Measurements from ENCODE around the gene DAZAP1. TPM values are rescaled to one million over a fixed set of nuclear protein-coding genes. Genes with fewer than 3 reads are reported as not detected.
A peak's percentile ranks its signal among the peaks of the same experiment; 100 is the strongest.
"Not testable (repeated sequence)": the region's sequence is repeated elsewhere in the genome, so short reads cannot be mapped to it uniquely, and the experiment has no call there.

Gene DAZAP1
- total RNA-seq, 1 experiment from 2014 or later, result 43.9 TPM

DNA sequence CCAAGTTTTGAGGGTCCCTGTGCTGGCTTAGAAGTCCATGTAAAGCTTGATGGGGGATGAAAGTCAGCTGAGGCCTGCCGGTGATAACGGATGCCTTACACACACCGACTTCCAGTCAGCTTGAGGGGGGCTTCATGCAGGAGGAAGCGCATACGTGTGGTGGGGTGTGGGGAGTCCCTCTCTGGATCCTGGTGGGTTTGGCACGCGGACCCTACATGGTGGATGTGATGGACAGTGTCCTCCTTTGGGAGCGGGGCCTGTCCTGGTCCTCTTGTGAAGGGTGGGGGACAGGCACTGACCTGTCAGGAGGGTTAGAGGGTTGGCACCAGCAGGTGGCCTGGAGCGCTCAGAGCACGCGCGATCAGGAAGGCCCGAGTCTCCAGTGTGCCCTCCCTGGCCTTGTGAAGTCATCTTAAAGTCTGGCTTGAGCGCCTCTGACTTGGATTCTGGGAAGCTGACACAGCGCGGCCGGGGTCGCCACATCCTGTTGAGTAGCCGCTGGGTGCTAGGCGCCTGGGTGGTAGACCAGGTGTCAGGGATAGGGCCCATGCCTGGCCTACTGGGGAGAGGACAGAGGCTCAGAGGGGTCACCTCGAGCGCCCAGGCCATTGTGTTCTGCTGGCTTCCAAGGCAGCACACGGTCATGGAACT, 2.9 kb downstream of the DAZAP1 start:
- DNase-seq (ENCODE audit: low read depth), result peak; percentile 29

DNA sequence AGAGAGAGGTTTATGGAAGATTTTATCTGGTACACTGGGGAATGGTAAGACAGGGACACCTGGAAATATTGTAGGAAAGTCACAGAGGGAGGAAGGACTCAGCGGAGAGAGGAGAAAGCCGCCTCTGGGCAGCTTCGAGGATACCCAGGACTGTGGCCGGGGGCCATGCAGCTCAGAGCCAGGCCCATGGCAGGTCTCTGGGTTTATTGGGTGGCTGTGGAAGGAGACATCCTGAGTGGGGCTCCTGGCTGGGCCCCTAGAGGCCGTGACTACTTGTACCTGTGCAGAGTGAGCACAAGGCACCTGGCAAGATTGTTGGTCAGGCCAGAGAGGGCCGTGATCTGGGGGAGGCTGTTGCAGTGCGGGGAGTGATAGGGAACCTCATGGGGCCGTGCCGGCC, 3.4 kb downstream of the DAZAP1 start:
- DNase-seq (ENCODE audit: low read depth), result no peak

DNA sequence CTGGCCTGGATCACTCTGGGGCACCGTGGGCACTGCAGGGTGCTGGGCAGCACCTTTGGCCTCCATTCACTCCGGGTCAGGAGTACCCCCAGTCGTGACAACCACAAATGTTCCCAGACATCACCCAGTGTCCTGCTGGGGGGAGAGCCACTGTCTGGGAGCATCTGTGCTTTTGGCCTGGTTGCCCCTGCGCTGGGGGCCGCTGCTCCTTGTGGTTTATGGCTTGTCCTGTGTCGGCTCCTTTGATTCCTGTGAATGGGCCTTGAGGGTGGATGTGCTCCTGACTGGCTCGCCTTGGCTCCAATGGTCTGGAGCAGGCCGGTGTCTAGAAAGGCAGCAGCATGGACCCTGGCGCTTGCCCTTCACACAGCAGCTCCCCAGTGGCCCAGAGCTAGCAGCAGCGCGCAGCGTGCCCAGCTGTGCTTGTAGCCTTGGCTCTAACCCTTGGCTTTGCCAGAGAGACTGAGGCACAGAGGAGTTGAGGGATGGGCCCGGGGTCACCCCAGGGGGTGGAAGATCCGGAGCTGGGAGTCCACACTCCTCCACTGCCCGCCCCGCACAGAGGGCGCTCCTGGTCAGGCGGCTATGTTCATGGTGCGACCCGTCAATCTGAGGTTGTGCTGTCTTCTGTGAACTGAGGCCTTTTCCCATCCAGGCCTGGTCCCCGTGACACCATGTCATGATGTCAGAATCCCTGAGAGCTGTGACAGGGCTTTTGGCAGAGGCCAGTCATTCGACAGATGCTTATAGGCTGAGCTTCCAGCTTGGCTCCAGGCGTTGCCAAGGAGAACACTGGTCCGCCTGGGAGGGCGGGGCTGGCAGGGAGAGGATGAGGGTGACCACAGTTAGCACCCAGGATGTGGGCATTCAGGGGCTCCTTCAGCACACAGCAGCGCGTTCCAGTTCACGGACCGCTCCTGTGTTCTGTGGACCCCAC, 4.1 kb downstream of the DAZAP1 start:
- peak; percentile 25 for DNase-seq (ENCODE audit: low read depth)

DNA sequence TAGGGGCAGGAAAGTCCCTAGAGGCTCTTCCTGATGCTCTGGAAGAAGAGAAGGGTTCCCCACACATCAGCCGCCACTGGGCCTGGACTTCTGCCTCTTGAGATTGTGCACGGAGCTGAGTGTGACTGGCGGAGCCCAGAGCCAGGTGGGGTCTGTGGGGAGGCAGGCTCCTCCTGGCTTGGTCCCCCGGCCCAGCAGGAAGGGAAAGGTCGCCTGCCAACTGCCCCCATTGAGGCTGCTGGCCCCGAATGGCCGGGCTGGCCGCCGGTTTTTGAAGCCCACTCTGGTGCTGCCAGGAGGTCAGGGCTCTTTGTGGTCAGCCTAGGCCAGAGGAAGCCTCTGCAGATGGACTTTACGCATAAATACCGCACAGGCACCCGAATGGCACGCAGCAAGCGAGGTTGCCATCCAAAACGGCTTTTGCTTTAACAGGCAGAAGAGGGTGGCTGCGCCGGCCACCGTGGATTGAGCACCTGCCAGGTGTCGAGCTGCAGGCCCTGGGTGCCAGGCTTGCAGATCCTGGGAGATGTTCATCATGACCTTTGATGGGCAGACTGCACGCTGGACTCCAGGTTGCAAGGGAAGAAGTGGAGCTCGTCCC, 5.0 kb downstream of the DAZAP1 start:
- DNase-seq (ENCODE audit: low read depth), result no peak

DNA sequence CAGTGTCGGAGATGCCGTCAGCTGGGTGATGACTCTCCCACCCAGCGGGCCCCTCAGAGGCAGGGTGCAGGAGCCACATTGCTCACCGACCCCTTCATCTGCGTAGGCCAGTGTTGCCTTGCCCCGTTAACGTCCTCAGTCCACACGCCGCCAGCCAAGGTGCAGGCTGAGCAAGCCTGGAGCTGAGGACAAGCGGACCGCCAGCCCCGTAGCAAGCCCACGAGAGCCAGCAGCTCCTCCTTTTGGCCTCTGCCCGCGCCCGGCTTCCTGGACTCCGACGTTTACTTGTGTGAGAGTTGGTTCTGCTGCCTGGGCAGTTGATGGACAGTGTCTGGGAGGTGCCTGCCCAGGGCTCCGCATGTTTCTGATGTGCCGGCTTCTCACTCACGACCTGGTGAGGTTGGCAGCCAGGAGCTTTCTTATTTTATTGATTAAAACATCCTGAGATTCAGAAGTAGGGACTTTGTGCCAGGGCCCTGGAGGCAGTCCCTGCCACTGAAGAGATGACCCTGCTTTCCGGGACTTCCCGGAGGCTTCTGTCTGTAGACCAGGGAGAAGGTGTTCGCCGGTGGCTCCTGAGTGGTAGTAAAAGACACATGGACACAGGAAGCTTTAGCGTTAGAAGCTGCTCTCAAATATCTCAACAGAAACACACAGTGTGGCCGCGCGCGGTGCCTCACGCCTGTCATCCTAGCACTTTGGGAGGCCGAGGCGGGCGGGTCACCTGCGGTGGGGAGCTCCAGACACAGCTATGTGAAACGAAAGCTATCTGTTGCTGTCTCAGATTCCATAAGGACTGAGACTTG, 5.8 kb downstream of the DAZAP1 start:
- DNase-seq (ENCODE audit: low read depth), result no peak

DNA sequence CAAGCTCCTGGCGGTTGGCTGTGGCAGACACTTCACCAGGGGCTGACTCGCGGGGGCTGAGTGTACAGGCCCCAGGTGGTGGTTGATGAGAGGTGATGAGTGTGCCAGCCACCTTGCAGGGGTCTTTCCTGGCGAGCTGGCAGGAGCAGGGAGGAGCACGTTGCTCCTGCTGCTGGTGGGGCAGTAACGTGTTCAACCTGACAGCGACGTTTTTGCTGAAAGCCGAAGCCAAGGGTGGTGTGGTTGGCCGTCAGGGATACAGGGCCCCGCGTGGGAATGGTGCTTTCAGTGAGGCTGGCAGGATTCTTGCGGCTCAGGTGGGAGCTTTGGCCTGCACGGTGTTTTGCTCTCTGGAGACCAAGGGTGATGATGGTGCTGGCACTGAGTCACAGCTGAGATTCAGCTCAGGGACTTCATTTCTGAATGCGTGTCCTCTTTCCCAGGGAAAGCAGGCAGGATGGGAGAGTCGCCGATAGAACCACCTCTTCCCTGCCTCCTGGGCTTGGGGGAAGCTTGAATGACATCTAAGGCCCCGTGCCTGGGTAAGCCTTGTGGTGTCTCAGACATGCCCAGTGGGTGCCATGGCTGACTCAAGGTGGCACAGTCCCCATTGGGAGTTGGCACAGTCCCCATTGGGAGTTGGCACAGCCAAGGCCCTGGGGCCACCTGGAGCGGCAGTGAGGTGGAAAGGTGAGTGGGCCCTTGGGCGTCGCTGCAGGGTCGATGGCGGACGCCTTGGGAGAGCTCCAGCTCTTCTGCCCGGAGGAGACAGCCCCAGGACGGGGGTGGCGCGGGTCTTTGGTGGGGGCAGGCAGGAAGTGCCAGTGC, 8.8 kb downstream of the DAZAP1 start:
- DNase-seq (ENCODE audit: low read depth), result no peak

DNA sequence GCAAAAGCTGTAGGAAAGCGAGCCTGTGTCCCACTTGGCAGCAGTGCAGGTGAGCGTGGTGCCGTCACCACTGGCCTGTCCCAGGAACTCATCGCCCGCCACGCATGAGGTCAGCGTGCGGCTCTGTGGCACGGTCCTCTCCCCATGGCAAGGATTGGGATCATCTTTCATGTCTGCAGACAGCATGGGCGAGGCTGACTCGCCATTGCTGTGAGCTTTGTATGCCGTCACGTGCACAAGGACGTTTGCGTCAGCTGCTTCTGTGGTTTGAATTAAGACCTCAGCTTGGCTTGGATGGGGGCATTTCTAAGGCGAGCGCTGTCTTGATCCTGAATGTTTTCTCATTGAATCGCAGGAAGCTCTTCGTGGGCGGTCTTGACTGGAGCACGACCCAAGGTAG, 9.8 kb downstream of the DAZAP1 start:
- DNase-seq (ENCODE audit: low read depth), result no peak

DNA sequence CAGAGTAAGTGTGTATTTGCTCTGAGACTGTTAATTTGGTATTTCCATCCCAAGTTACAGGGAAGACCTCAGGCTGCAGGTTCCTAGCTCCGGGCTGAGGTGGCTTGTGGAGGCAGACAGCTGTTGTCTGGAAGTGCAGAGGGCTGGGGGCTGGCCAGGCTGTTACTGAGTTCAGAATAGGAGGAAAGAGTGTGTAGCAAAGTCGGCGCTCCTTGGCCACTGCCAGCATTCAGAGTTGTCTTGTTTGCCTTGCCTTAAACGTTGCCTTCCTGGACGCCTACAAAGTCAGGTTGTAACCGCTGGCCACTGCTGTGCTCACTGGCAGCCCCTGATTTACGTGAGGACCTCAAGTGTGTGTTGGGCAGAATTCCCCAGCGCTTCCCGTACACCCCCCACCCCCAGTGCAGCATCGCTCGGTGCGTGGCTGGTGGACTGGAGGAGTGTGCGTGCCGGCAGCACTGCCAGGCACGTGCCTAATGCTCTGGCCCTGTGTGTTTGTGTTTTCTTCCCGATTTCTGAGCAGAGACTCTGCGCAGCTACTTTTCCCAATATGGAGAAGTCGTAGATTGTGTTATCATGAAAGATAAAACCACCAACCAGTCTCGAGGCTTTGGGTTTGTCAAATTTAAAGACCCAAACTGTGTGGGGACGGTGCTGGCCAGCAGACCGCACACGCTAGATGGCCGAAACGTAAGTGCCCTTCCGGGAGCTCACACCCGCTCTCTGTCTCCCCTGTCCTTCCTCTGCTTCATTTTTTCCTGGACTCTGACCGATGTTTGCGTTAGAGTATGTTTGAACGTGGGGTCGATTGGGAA, 10.5 kb downstream of the DAZAP1 start:
- DNase-seq (ENCODE audit: low read depth), result no peak

DNA sequence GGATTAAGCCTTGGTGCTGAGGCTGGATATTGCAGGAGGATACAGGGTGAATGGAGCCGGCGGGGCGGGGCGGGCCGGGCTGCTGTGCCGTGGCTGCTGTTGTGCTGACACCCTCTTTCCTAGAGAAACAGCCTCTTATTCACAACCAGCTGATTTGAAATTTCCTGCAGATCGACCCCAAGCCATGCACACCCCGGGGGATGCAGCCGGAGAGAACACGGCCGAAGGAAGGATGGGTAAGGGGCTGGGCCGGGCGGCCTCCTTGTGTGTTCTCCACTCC, 11.1 kb downstream of the DAZAP1 start:
- no peak for DNase-seq (ENCODE audit: low read depth)

DNA sequence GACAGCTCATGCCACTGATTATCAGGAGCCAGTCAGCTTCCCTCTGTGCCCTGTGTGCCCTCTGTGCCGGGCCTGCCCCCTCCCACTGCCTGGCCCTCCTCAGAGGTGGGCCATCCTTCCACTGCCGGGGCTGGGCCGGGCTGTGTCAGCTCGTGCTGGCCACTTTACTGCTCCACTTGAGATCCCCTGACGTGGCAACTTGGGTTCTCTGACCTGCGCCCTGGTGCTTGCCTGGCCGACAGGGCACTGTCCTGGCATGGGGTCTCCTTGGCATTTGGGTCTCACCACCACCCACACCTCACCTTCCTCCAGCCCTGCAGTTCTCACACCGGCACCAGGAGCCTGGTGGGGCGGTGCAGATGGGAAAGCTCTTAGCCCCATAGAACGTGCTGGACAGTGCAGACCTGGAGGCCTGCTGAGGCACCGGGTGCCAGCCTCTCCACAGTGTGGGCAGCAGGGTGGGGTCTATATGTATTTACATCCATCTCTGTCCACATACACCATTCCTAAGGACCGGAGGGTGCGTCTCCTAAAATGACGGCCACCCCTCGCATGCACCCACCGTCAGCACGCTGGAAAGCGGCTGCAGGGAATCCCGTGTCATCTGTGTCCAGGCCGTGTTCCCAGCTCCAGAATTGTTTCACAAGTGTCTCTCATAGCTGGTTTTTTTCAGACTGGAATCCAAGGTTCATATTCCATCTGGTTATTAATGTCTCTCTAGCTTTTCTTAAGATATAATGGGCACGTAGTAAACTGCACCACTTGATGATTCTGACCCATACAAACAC, 11.8 kb downstream of the DAZAP1 start:
- DNase-seq (ENCODE audit: low read depth), result no peak

DNA sequence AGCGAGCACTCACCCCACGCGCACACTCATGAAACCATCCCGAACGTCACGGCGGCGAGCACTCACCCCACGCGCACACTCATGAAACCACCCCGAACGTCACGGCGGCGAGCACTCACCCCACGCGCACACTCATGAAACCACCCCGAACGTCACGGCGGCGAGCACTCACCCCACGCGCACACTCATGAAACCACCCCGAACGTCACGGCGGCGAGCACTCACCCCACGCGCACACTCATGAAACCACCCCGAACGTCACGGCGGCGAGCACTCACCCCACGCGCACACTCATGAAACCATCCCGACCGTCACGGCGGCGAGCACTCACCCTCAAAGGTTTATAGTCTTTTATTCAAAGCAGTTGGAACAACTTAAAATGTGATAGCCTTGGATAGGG, 12.7 kb downstream of the DAZAP1 start:
- not testable (repeated sequence) for DNase-seq (ENCODE audit: low read depth)

DNA sequence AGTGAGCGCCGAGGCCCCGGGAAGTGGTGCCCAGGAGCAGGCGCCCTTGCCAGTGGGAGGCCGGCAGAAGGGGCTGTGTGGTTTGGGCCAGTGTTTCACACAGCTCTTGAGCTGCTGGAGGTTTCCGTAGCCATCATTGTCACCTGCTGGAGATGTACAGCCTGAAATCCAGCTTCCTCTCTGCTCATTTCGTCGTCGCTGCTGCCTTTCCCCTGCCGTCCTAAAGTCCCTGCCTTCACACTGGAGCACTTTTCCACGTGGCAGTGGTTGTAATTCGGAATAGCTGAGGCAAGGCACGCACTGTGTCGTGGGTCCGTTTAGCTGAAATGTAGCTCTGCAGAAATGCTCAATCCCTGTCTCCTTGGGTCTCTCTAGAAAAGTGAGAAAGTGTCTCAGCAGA, 13.2 kb downstream of the DAZAP1 start:
- no peak for DNase-seq (ENCODE audit: low read depth)

DNA sequence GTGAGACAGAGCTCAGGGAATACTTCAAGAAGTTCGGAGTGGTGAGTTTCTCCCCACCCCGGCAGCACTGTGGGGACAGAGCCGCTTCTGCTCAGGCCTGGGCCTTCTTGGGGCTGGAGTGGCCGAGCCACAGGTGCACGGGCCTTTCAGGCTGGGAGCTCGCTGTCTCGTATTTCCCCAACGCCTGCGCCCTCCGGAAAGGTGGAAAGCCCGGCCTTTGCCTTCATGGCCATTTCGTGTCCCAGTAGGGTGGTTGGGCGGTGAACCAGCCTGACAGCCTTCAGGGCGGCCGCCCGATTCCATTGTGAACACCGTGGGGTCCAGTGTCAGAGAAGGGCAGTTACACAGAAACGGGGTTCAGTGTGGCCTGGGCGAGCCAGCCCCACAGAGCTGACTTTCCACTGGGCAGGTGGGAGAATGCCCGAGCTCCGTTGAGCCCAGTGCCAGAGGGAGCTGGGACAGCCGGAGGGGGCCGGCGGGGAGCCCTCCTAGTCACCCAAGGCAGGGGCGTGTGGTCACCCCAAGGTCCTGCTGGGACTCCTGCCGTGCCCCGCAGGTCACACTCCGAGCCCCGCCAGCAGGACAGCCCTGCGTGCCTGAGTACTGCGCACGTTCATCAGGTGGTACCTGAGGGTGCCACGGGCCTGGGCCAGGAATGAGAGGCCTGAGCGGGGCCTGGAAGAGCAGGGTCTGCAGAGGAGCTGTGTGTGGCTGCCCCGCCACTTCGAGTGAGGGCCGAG, 14.0 kb downstream of the DAZAP1 start:
- DNase-seq (ENCODE audit: low read depth), result no peak

DNA sequence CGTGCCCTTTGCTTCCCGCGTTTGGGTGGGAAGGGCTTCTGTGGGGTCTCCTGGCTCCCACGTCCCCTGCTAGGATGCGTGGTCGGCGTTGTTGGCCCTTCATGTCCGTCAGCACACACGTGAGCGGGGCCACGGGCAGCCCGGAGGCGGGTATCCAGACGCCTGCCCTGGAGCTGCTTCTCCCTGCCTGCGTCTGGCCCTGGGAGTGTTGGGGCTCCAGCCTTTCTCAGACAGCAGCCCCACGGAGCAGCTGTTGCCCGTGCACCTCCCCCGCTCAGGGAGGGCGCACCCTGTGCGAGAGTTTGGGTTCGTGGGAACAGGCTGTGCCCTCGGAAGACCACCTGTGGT, 14.5 kb downstream of the DAZAP1 start:
- DNase-seq (ENCODE audit: low read depth), result no peak

DNA sequence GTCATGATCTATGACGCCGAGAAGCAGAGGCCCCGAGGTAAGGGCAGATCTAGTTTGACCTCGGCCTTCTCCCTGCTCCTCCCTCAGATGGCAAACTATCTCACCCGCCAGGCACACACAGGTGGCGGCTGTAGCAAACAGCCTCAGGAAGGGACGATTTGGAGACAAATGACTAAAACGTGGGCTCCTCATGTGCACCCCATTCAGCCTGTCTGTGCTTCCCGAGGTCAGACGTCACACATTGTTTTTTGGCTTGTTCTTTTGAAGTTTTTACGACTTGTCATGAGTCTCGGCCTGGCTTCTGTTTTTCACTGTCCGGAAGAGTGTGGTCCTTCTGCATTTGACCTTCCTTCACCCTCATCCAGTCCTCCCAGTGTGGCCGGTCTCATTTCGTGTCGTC, 15.0 kb downstream of the DAZAP1 start:
- no peak for DNase-seq (ENCODE audit: low read depth)

DNA sequence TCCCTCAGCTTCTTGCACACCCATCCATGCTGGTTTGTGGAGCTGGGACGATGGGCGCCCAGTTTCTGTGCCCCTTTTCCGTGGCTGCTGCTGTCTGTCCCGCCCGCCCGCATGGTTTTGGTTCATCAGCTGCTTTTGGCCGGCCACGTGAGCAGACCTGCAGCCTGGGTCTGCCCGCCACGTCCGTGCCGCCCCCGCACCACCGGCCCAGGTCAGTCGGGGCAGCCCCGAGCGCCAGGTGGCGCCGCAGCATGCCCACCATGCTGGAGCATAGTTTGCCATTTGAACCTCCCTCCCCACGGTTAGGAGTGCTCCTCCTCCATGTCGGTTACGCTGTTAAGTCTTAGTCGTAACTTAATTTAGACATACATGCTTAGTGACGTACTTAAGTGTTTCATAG, 15.6 kb downstream of the DAZAP1 start:
- no peak for DNase-seq (ENCODE audit: low read depth)

DNA sequence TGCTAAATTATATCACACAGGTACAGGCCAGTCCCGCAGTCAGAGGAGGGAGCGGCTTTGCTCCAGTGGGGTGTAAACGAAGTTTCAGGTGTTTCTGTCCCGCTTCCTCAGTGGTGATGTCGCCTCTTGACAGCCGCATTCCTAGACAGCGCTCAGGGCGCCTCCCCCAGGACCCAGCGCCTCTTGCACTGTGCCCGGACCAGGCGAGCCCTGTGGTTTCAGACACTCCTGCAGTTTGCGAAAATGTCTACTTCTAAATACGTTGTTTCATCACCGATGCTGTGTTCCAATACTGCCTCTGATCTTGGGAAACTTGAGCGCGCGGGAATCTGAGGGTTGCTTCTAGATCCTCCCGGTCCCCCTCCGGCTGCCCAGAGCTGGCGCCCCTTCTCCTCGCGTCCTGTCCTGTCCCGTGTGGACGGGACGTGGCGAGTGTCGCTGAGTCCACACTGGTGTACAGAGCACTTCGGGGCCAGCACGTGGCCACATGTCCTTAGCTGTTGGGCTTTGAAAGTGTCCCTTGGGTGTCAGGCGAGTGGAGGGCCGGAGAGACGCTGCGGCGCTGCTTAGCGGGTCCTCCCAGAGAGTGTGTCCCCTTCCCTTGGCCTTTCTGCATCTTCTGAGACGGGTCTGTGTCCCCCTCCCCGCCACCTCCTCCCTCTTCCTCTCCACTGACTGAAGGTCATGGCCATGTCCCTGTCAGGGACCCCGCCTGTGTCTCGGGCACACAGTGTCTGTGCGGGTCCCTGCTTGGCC, 16.2 kb downstream of the DAZAP1 start:
- DNase-seq (ENCODE audit: low read depth), result no peak

All from RPMI7951 (cell line).